ENCODE measurements around the gene CD300E.

The CD300E gene

DNA sequence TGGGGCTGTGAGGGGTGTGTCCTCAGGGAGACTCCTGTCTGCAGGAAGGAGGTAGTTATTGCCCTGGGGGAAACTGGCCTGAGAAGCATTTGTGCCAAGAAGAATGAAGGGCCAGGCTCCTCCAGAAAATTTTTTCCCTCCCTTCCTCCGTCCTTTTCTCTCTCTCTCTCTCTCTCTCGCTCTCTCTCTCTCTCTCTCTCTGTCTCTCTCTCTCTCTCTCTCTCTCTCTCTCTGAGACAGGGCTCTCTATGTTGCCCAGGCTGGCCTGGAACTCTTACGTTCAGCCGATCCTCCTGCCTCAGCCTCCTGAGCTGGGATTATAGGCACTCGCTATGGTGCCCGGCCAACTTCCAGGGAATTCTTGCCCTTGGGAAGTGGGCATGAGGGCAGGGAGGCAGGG lies 11.5 kb downstream of the CD300E start:
- Histone ChIP-seq H3K4me1 (ENCODE audit: control insufficient read depth, insufficient read depth, low read length) (no peaks in the 10 kb centered on the region), H3K27me3 (ENCODE audit: control insufficient read depth, insufficient read depth, low read length) (no peaks in the 10 kb centered on the region; the same call in 1 of the 2 replicates), H3K4me3 (ENCODE audit: low read depth, low read length) (no peak overlapping the region), H3K36me3 (ENCODE audit: control insufficient read depth, insufficient read depth, low read length) (no peaks in the 10 kb centered on the region), H3K27ac (ENCODE audit: low read depth, low read length) (no peak overlapping the region), H3K9ac (ENCODE audit: low read depth, low read length) (no peak overlapping the region), H3K9me3 (ENCODE audit: control insufficient read depth, insufficient read depth, low read length) (no peaks in the 10 kb centered on the region)

DNA sequence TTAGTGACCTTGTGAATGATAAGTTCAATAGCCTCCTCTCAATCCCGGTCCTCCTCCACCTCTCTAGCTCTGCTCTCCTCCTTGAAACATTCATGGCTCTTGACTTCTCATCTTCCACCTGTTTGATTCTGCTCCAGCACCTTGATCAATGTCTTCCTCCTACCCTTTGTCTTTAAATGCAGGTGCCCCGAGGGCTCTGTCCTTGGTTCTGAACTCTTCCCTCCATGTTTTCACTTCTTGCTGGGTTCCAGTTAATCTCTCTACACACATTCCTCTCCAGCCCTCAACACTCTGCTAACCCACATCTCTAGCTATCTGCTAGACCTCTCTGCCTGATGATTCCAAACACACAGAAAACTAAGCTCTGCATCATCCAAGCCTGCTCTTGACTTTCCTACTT lies 13.4 kb downstream of the CD300E start:
- Histone ChIP-seq H3K4me1 (ENCODE audit: control insufficient read depth, insufficient read depth, low read length) (no peaks in the 10 kb centered on the region), H3K9me3 (ENCODE audit: control insufficient read depth, insufficient read depth, low read length) (no peaks in the 10 kb centered on the region), H3K4me3 (ENCODE audit: low read depth, low read length) (no peak overlapping the region), H3K9ac (ENCODE audit: low read depth, low read length) (no peak overlapping the region), H3K27me3 (ENCODE audit: control insufficient read depth, insufficient read depth, low read length) (no peaks in the 10 kb centered on the region; the same call in 1 of the 2 replicates), H3K27ac (ENCODE audit: low read depth, low read length) (no peak overlapping the region), H3K36me3 (ENCODE audit: control insufficient read depth, insufficient read depth, low read length) (no peaks in the 10 kb centered on the region)

DNA sequence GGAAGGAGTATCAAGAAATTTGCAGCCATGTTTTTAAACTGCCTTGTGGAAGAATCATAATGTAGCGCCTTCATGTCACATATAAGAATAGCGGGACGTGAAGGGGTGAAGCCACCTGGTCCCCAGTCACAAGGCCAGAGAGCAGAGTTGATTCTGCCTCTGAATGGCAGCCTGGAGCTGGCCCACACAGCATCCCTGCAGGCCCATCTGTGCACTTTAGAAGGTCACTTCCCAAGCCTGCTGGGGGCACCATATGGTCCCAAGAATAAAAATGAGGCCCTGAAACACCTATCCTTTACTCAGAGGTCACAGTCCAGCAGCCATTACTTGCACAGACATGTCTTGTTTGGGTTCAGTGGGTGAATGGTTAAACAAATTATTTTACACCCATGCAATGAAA lies 15.0 kb downstream of the CD300E start:
- no peaks in the 10 kb centered on the region for H3K9me3 ChIP-seq (ENCODE audit: control insufficient read depth, insufficient read depth, low read length)
- no peak overlapping the region for H3K27ac ChIP-seq (ENCODE audit: low read depth, low read length)
- H3K9ac ChIP-seq (ENCODE audit: low read depth, low read length): no peak overlapping the region
- no peaks in the 10 kb centered on the region for H3K4me1 ChIP-seq (ENCODE audit: control insufficient read depth, insufficient read depth, low read length)
- H3K36me3 ChIP-seq (ENCODE audit: control insufficient read depth, insufficient read depth, low read length): no peaks in the 10 kb centered on the region
- H3K27me3 ChIP-seq (ENCODE audit: control insufficient read depth, insufficient read depth, low read length): no peaks in the 10 kb centered on the region; the same call in 1 of the 2 replicates
- H3K4me3 ChIP-seq (ENCODE audit: low read depth, low read length): no peak overlapping the region

DNA sequence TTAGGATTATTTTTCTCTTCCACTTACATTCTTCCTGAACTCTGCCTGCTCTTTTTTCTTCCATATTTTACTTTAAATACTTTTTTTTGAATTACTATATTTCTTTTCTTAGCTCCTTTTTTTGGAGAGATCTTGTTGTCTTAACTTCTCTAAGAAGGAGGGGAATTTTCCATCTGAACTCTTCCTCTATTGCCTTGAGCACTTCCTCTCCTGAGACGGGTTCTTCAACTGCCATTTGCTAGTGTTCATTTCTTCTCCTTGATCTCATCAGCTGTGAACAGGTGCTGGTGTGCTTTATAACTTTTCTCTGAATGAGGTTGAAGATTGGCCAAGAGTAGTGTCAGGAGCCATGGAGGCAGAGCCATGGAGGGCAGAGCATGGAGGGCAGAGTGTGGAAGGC lies 16.3 kb downstream of the CD300E start:
- no peaks in the 10 kb centered on the region for H3K4me1 ChIP-seq (ENCODE audit: control insufficient read depth, insufficient read depth, low read length)
- H3K4me3 ChIP-seq (ENCODE audit: low read depth, low read length): no peak overlapping the region
- no peak overlapping the region for H3K9ac ChIP-seq (ENCODE audit: low read depth, low read length)
- no peaks in the 10 kb centered on the region for H3K9me3 ChIP-seq (ENCODE audit: control insufficient read depth, insufficient read depth, low read length)
- H3K27me3 ChIP-seq (ENCODE audit: control insufficient read depth, insufficient read depth, low read length): no peaks in the 10 kb centered on the region; the same call in 1 of the 2 replicates
- no peak overlapping the region for H3K27ac ChIP-seq (ENCODE audit: low read depth, low read length)
- no peaks in the 10 kb centered on the region for H3K36me3 ChIP-seq (ENCODE audit: control insufficient read depth, insufficient read depth, low read length)

DNA sequence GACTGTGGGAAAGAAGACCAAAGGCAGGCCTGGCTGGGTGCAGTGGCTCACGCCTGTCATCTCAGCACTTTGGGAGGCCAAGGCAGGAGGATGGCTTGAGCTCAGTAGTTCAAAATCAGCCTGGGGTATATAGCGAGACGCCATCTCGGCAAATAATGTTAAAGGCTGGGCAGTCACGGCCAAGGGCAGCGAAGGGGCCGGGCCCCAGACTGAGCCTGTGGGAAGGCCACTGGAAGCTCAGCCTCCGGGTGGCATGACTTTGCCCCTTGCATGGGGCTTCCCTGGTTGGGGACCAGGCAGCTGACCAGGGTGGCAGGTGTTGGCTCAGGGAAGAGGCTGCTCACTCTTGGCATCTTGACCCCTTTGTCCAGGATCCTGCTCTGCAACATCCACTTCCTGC lies 17.5 kb downstream of the CD300E start:
- Histone ChIP-seq H3K4me1 (ENCODE audit: control insufficient read depth, insufficient read depth, low read length) (no peaks in the 10 kb centered on the region), H3K27ac (ENCODE audit: low read depth, low read length) (no peak overlapping the region), H3K9me3 (ENCODE audit: control insufficient read depth, insufficient read depth, low read length) (no peaks in the 10 kb centered on the region), H3K36me3 (ENCODE audit: control insufficient read depth, insufficient read depth, low read length) (no peaks in the 10 kb centered on the region), H3K9ac (ENCODE audit: low read depth, low read length) (no peak overlapping the region), H3K27me3 (ENCODE audit: control insufficient read depth, insufficient read depth, low read length) (no peaks in the 10 kb centered on the region; the same call in 1 of the 2 replicates), H3K4me3 (ENCODE audit: low read depth, low read length) (no peak overlapping the region)

DNA sequence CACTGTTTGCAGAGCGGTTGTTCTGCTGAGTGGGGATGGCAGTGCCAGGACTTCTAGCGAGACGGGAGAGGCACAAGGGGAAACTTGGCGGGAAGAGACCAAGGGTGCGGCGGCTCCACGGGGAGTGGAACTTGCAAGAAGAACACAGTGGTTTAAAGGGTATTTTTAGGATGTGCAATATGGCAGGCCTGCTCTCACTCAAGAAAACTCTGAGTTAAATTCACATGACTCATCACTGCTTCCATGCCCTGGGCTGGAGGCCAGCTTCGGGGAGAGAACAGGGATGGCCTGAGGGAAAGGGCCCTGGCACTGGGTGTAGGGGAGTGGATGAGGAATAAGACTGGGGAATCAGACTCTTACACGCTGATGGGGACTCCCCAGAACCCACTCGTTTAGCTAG lies 18.2 kb downstream of the CD300E start:
- Histone ChIP-seq H3K9me3 (ENCODE audit: control insufficient read depth, insufficient read depth, low read length) (no peaks in the 10 kb centered on the region), H3K4me1 (ENCODE audit: control insufficient read depth, insufficient read depth, low read length) (no peaks in the 10 kb centered on the region), H3K4me3 (ENCODE audit: low read depth, low read length) (no peak overlapping the region), H3K36me3 (ENCODE audit: control insufficient read depth, insufficient read depth, low read length) (no peaks in the 10 kb centered on the region), H3K27ac (ENCODE audit: low read depth, low read length) (no peak overlapping the region), H3K9ac (ENCODE audit: low read depth, low read length) (no peak overlapping the region), H3K27me3 (ENCODE audit: control insufficient read depth, insufficient read depth, low read length) (no peaks in the 10 kb centered on the region; the same call in 1 of the 2 replicates)

GRCh38 chr17:74604761-74605160 lies 18.8 kb downstream of the CD300E start:
- H3K27ac ChIP-seq (ENCODE audit: low read depth, low read length): no peak overlapping the region
- H3K9ac ChIP-seq (ENCODE audit: low read depth, low read length): no peak overlapping the region
- no peaks in the 10 kb centered on the region for H3K4me1 ChIP-seq (ENCODE audit: control insufficient read depth, insufficient read depth, low read length)
- H3K27me3 ChIP-seq (ENCODE audit: control insufficient read depth, insufficient read depth, low read length): no peaks in the 10 kb centered on the region; the same call in 1 of the 2 replicates
- H3K4me3 ChIP-seq (ENCODE audit: low read depth, low read length): no peak overlapping the region
- H3K9me3 ChIP-seq (ENCODE audit: control insufficient read depth, insufficient read depth, low read length): no peaks in the 10 kb centered on the region
- H3K36me3 ChIP-seq (ENCODE audit: control insufficient read depth, insufficient read depth, low read length): no peaks in the 10 kb centered on the region

GRCh38 chr17:74604200-74604599 lies 19.3 kb downstream of the CD300E start:
- Histone ChIP-seq H3K9ac (ENCODE audit: low read depth, low read length) (no peak overlapping the region), H3K27ac (ENCODE audit: low read depth, low read length) (no peak overlapping the region), H3K27me3 (ENCODE audit: control insufficient read depth, insufficient read depth, low read length) (no peaks in the 10 kb centered on the region; the same call in none of the 2 replicates), H3K4me1 (ENCODE audit: control insufficient read depth, insufficient read depth, low read length) (no peaks in the 10 kb centered on the region), H3K4me3 (ENCODE audit: low read depth, low read length) (no peak overlapping the region), H3K36me3 (ENCODE audit: control insufficient read depth, insufficient read depth, low read length) (no peaks in the 10 kb centered on the region), H3K9me3 (ENCODE audit: control insufficient read depth, insufficient read depth, low read length) (no peaks in the 10 kb centered on the region)

DNA sequence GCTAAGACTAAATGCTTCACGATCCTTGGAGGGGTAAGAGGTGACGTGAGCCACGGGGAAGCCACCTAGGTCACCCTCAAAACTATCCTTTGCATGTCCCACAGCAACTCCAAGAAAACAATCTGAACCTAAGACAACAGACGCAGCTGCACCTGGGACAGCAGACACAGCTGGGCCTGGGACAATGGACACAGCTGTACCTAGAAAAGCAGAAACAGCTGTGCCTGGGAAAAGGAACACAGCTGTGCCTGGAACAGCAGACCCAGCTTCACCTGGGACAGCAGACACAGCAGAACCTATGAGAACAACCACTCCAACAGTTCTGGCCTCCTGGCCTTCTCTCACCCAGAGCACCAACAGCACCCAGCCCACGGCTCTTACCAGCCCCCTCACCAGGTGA lies 19.8 kb downstream of the CD300E start:
- H3K4me1 ChIP-seq (ENCODE audit: control insufficient read depth, insufficient read depth, low read length): 0 out of 2 replicates have a peak, but pooled peaks cover 3% of the 10 kb centered on the region
- H3K27ac ChIP-seq (ENCODE audit: low read depth, low read length): no peak overlapping the region
- H3K9me3 ChIP-seq (ENCODE audit: control insufficient read depth, insufficient read depth, low read length): no peaks in the 10 kb centered on the region
- H3K9ac ChIP-seq (ENCODE audit: low read depth, low read length): no peak overlapping the region
- no peaks in the 10 kb centered on the region for H3K36me3 ChIP-seq (ENCODE audit: control insufficient read depth, insufficient read depth, low read length)
- no peaks in the 10 kb centered on the region; the same call in none of the 2 replicates for H3K27me3 ChIP-seq (ENCODE audit: control insufficient read depth, insufficient read depth, low read length)
- no peak overlapping the region for H3K4me3 ChIP-seq (ENCODE audit: low read depth, low read length)

DNA sequence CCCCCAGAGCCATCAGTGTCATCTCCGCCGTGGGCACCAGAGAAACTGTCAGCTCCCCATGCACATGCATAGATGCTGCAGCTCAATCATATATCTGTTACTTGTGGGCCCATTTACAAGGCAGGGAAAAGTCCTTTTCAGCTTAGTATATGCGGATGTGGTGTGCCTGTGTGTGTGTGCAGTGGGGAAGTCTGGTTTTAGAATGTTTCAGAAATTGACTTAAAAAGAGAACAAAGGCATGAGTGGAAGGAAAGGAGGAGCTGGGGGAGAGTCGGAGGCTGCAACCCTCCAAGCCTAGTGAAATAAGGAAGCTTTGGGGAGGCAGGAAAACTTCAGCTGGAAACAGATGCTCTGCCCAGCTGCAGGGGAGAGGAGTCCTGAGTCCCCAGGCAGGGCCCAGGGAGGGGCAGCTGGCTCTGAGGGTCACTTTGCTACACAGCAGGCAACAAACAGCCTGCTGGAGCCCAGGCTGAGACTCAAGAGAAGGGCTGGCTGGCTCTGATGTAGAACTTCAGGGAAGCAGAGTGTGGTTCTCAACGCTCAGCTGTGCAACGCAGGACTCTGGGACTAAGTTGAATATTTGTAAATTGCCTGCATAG lies 20.4 kb downstream of the CD300E start:
- Histone ChIP-seq H3K9ac (ENCODE audit: low read depth, low read length) (no peak overlapping the region), H3K36me3 (ENCODE audit: control insufficient read depth, insufficient read depth, low read length) (no peaks in the 10 kb centered on the region), H3K4me3 (ENCODE audit: low read depth, low read length) (no peak overlapping the region), H3K4me1 (ENCODE audit: control insufficient read depth, insufficient read depth, low read length) (0 out of 2 replicates have a peak, but pooled peaks cover 8% of the 10 kb centered on the region), H3K27me3 (ENCODE audit: control insufficient read depth, insufficient read depth, low read length) (no peaks in the 10 kb centered on the region; the same call in none of the 2 replicates), H3K27ac (ENCODE audit: low read depth, low read length) (no peak overlapping the region), H3K9me3 (ENCODE audit: control insufficient read depth, insufficient read depth, low read length) (no peaks in the 10 kb centered on the region)

GRCh38 chr17:74601944-74602572 lies 21.5 kb downstream of the CD300E start:
- no peak overlapping the region for H3K27ac ChIP-seq (ENCODE audit: low read depth, low read length)
- no peaks in the 10 kb centered on the region; the same call in 1 of the 2 replicates for H3K27me3 ChIP-seq (ENCODE audit: control insufficient read depth, insufficient read depth, low read length)
- no peak overlapping the region for H3K4me3 ChIP-seq (ENCODE audit: low read depth, low read length)

More at GRCh38 chr17:74601944-74602572, 21.5 kb downstream of the CD300E start:
- Histone ChIP-seq H3K9ac (ENCODE audit: low read depth, low read length) (no peak overlapping the region), H3K36me3 (ENCODE audit: control insufficient read depth, insufficient read depth, low read length) (no peaks in the 10 kb centered on the region), H3K9me3 (ENCODE audit: control insufficient read depth, insufficient read depth, low read length) (no peaks in the 10 kb centered on the region), H3K4me1 (ENCODE audit: control insufficient read depth, insufficient read depth, low read length) (0 out of 2 replicates have a peak, but pooled peaks cover 8% of the 10 kb centered on the region)
